Measurements from ENCODE around the gene BRD8.
A peak's percentile ranks its signal among the peaks of the same experiment; 100 is the strongest.
"Not testable (repeated sequence)": the region's sequence is repeated elsewhere in the genome, so short reads cannot be mapped to it uniquely, and the experiment has no call there.

The BRD8 gene

DNA sequence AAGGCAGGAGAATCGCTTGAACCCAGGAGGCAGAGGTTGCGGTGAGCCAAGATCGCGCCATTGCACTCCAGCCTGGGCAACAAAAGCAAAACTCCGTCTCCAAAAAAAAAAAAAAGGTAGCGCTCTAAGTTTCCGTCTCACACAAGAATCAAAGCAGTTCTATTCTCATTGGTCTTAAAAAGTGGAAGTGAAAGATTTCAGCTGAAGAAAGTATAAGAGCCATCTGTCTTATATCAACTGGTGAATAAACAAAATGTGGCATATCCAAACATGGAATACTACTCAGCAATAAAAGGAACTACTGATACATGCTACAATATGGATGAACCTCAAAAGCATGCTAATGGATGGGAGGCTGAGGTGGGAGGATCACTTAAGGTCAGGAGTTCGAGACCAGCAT is 15.4 kb upstream of the BRD8 start:
- not testable (repeated sequence) for H3K4me1 ChIP-seq (ENCODE audit: control insufficient read depth in 1 of 2, insufficient read depth in 2 of 2, low read length in 2 of 2); H4K91ac ChIP-seq (ENCODE audit: low read depth, low read length); H3K27me3 ChIP-seq (ENCODE audit: insufficient read depth, low read length); H3K4me2 ChIP-seq (ENCODE audit: low read length); H2BK5ac ChIP-seq (ENCODE audit: low read depth, low read length, poor library complexity); H3K14ac ChIP-seq (ENCODE audit: low read length); H3K79me1 ChIP-seq (ENCODE audit: low read length); H3K4me3 ChIP-seq (ENCODE audit: low read depth, low read length); H4K12ac ChIP-seq (ENCODE audit: low read depth, low read length); H3K23ac ChIP-seq (ENCODE audit: low read length); H2BK12ac ChIP-seq (ENCODE audit: low read length); H3K18ac ChIP-seq (ENCODE audit: low read length); H2AK5ac ChIP-seq (ENCODE audit: low read length); H4K8ac ChIP-seq (ENCODE audit: low read depth, low read length); H3K4ac ChIP-seq (ENCODE audit: low read depth, low read length); H3K9me3 ChIP-seq (ENCODE audit: insufficient read depth, low read depth, low read length); H3K9ac ChIP-seq (ENCODE audit: low read length); H2AFZ ChIP-seq (ENCODE audit: insufficient read depth, low read length, poor library complexity); H2BK120ac ChIP-seq (ENCODE audit: insufficient read depth, low read length, poor library complexity); H3K79me2 ChIP-seq (ENCODE audit: control insufficient read depth, insufficient read depth, low read length, poor library complexity); H3K27ac ChIP-seq (ENCODE audit: low read depth, low read length); DNase-seq
- no CpG with 5 or more reads among the region's 8 CpGs for WGBS (ENCODE audit: extremely low coverage, insufficient coverage, insufficient read length)
- peaks cover 23 to 36% of the 10 kb centered on the region in 2 experiments for H3K36me3 ChIP-seq (ENCODE audit: control insufficient read depth in 1 of 2, insufficient read depth in 2 of 2, low read length in 2 of 2)

- H2BK120ac ChIP-seq (ENCODE audit: insufficient read depth, low read length, poor library complexity), result no peak overlapping the region
- no peak overlapping the region for H2AFZ ChIP-seq (ENCODE audit: insufficient read depth, low read length, poor library complexity)
- WGBS (ENCODE audit: extremely low coverage, insufficient coverage, insufficient read length), result no CpG with 5 or more reads among the region's 3 CpGs
- H4K8ac ChIP-seq (ENCODE audit: low read depth, low read length), result no peak overlapping the region
- H3K79me2 ChIP-seq (ENCODE audit: control insufficient read depth, insufficient read depth, low read length, poor library complexity), result no peaks in the 10 kb centered on the region
- H3K27me3 ChIP-seq (ENCODE audit: insufficient read depth, low read length), result no peaks in the 10 kb centered on the region
- no peaks in the 10 kb centered on the region for H3K9me3 ChIP-seq (ENCODE audit: insufficient read depth, low read depth, low read length)
- H3K4ac ChIP-seq (ENCODE audit: low read depth, low read length), result no peak overlapping the region
- DNase-seq, result no peak
- H4K91ac ChIP-seq (ENCODE audit: low read depth, low read length), result no peak overlapping the region
- no peaks in the 10 kb centered on the region for H3K79me1 ChIP-seq (ENCODE audit: low read length)
- H3K36me3 ChIP-seq (ENCODE audit: control insufficient read depth in 1 of 2, insufficient read depth in 2 of 2, low read length in 2 of 2), result peaks cover 23 to 38% of the 10 kb centered on the region in 2 experiments
- no peak overlapping the region for H4K12ac ChIP-seq (ENCODE audit: low read depth, low read length)
- no peak overlapping the region for H2BK12ac ChIP-seq (ENCODE audit: low read length)
- no peak overlapping the region for H3K9ac ChIP-seq (ENCODE audit: low read length)
- no peak overlapping the region for H2AK5ac ChIP-seq (ENCODE audit: low read length)
- no peak overlapping the region for H2BK5ac ChIP-seq (ENCODE audit: low read depth, low read length, poor library complexity)
- no peak overlapping the region for H3K23ac ChIP-seq (ENCODE audit: low read length)
- H3K27ac ChIP-seq (ENCODE audit: low read depth, low read length), result no peak overlapping the region
- no peak overlapping the region for H3K4me3 ChIP-seq (ENCODE audit: low read depth, low read length)
- H3K18ac ChIP-seq (ENCODE audit: low read length), result no peak overlapping the region
- H3K4me2 ChIP-seq (ENCODE audit: low read length), result no peak overlapping the region
- no peaks in the 10 kb centered on the region for H3K4me1 ChIP-seq (ENCODE audit: control insufficient read depth in 1 of 2, insufficient read depth in 2 of 2, low read length in 2 of 2)
- H3K14ac ChIP-seq (ENCODE audit: low read length), result no peak overlapping the region
These were observed 14.4 kb upstream of the BRD8 start for GRCh38 chr5:138192826-138193225.

DNA sequence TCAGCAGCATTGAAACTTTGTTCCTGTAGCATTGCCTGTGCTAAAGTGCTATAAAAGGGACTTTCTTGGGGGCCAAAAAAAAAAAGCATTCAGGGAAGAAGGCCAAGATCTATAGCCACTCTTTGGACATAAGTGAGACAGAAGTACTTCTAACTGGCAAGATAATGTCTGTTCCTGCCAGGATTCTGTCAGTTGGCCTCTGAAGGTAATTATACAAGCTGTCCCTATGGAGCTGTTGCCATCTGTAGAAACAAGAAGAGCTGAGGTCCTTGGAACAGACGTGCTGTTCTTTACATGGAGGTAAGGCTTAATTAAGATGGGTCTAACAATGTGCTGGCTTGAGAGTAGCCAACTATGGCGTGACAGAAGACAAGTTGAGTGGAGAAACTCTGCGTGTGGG is 10.2 kb upstream of the BRD8 start:
- no peak for DNase-seq
- Histone ChIP-seq H2BK5ac (ENCODE audit: low read depth, low read length, poor library complexity) (no peak overlapping the region), H3K9me3 (ENCODE audit: insufficient read depth, low read depth, low read length) (no peaks in the 10 kb centered on the region), H4K12ac (ENCODE audit: low read depth, low read length) (no peak overlapping the region), H3K27ac (ENCODE audit: low read depth, low read length) (no peak overlapping the region), H3K4ac (ENCODE audit: low read depth, low read length) (no peak overlapping the region), H4K8ac (ENCODE audit: low read depth, low read length) (no peak overlapping the region), H3K9ac (ENCODE audit: low read length) (no peak overlapping the region), H3K79me1 (ENCODE audit: low read length) (no peaks in the 10 kb centered on the region), H3K4me1 (ENCODE audit: control insufficient read depth in 1 of 2, insufficient read depth in 2 of 2, low read length in 2 of 2) (no peaks in the 10 kb centered on the region), H2BK120ac (ENCODE audit: insufficient read depth, low read length, poor library complexity) (no peak overlapping the region), H3K4me3 (ENCODE audit: low read depth, low read length) (no peak overlapping the region), H3K36me3 (ENCODE audit: control insufficient read depth in 1 of 2, insufficient read depth in 2 of 2, low read length in 2 of 2) (peaks cover 34 to 54% of the 10 kb centered on the region in 2 experiments), H2AK5ac (ENCODE audit: low read length) (no peak overlapping the region), H4K91ac (ENCODE audit: low read depth, low read length) (no peak overlapping the region), H3K27me3 (ENCODE audit: insufficient read depth, low read length) (no peaks in the 10 kb centered on the region), H3K79me2 (ENCODE audit: control insufficient read depth, insufficient read depth, low read length, poor library complexity) (no peaks in the 10 kb centered on the region), H3K18ac (ENCODE audit: low read length) (no peak overlapping the region), H2AFZ (ENCODE audit: insufficient read depth, low read length, poor library complexity) (no peak overlapping the region), H3K23ac (ENCODE audit: low read length) (no peak overlapping the region), H3K14ac (ENCODE audit: low read length) (no peak overlapping the region), H2BK12ac (ENCODE audit: low read length) (no peak overlapping the region), H3K4me2 (ENCODE audit: low read length) (no peak overlapping the region)
- no CpG with 5 or more reads among the region's 3 CpGs for WGBS (ENCODE audit: extremely low coverage, insufficient coverage, insufficient read length)

GRCh38 chr5:138186002-138186447 is 7.6 kb upstream of the BRD8 start:
- Histone ChIP-seq H3K4ac (ENCODE audit: low read depth, low read length) (no peak overlapping the region), H3K4me1 (ENCODE audit: control insufficient read depth in 1 of 2, insufficient read depth in 2 of 2, low read length in 2 of 2) (no peaks in the 10 kb centered on the region), H4K12ac (ENCODE audit: low read depth, low read length) (no peak overlapping the region), H2BK120ac (ENCODE audit: insufficient read depth, low read length, poor library complexity) (no peak overlapping the region), H2AFZ (ENCODE audit: insufficient read depth, low read length, poor library complexity) (no peak overlapping the region), H3K79me2 (ENCODE audit: control insufficient read depth, insufficient read depth, low read length, poor library complexity) (no peaks in the 10 kb centered on the region), H3K9ac (ENCODE audit: low read length) (no peak overlapping the region), H3K79me1 (ENCODE audit: low read length) (no peaks in the 10 kb centered on the region), H3K4me3 (ENCODE audit: low read depth, low read length) (no peak overlapping the region), H3K36me3 (ENCODE audit: control insufficient read depth in 1 of 2, insufficient read depth in 2 of 2, low read length in 2 of 2) (peaks cover 42 to 63% of the 10 kb centered on the region in 2 experiments), H4K8ac (ENCODE audit: low read depth, low read length) (no peak overlapping the region), H3K14ac (ENCODE audit: low read length) (no peak overlapping the region), H2AK5ac (ENCODE audit: low read length) (no peak overlapping the region), H2BK12ac (ENCODE audit: low read length) (no peak overlapping the region), H2BK5ac (ENCODE audit: low read depth, low read length, poor library complexity) (no peak overlapping the region), H3K27me3 (ENCODE audit: insufficient read depth, low read length) (no peaks in the 10 kb centered on the region), H3K27ac (ENCODE audit: low read depth, low read length) (no peak overlapping the region), H3K9me3 (ENCODE audit: insufficient read depth, low read depth, low read length) (no peaks in the 10 kb centered on the region), H4K91ac (ENCODE audit: low read depth, low read length) (no peak overlapping the region), H3K18ac (ENCODE audit: low read length) (no peak overlapping the region), H3K4me2 (ENCODE audit: low read length) (no peak overlapping the region), H3K23ac (ENCODE audit: low read length) (no peak overlapping the region)
- peak in 1 of 2 donors; percentile 25 for DNase-seq
- no CpG with 5 or more reads among the region's 2 CpGs for WGBS (ENCODE audit: extremely low coverage, insufficient coverage, insufficient read length)

Data from trophoblast cell (in vitro differentiated cells and primary cell).